Measurements from ENCODE around the gene MRPL57.
"Not testable (repeated sequence)": the region's sequence is repeated elsewhere in the genome, so short reads cannot be mapped to it uniquely, and the experiment has no call there.

GRCh38 chr13:21215419-21215818 is 39.0 kb downstream of the MRPL57 start:
- not testable (repeated sequence) for TF ChIP-seq CTCF, POLR2A (IDR thresholded peaks at IDR 0.05)
